GM12878 (cell line): ENCODE results near the gene CDK3. TPM values are rescaled to one million over a fixed set of nuclear protein-coding genes. Genes with fewer than 3 reads are reported as not detected.
A peak's percentile ranks its signal among the peaks of the same experiment; 100 is the strongest.

Experiments used
- EED ChIP-seq: sonication (generic); IDR thresholded peaks from 2 replicates; pipeline ENCODE4 v1.6.1; 2016; ENCODE audit warnings: antibody characterized with exemption, low read depth
- ETV6 ChIP-seq, 2 experiments: fragments of 450-650 bp in 1 of 2; IDR thresholded peaks in 1 of 2; conservative IDR thresholded peaks in 1 of 2; 2 replicates each; pipeline ENCODE4 v1.6.1; 2014; ENCODE audit warnings: antibody characterized with exemption in 1 of 2, borderline replicate concordance in 1 of 2, low read depth in 1 of 2, mild to moderate bottlenecking in 1 of 2, moderate library complexity in 1 of 2
- HDGF ChIP-seq: fragments of 450-650 bp; IDR thresholded peaks from 2 replicates; pipeline ENCODE4 v1.6.1; 2016; ENCODE audit warnings: antibody characterized with exemption
- IRF5 ChIP-seq: fragments of 450-650 bp; IDR thresholded peaks from 2 replicates; pipeline ENCODE4 v1.6.1; 2017; ENCODE audit warnings: borderline replicate concordance
- NFXL1 ChIP-seq: fragments of 450-650 bp; IDR thresholded peaks from 2 replicates; pipeline ENCODE4 v1.6.1; 2017; ENCODE audit warnings: antibody characterized with exemption, mild to moderate bottlenecking, borderline replicate concordance
- PBX3 ChIP-seq: IDR thresholded peaks from 2 replicates; pipeline ENCODE4 v1.6.1; 2011; ENCODE audit warnings: mild to moderate bottlenecking, low read depth, low read length, moderate library complexity; ENCODE audit not compliant: insufficient replicate concordance
- SMAD5 ChIP-seq: IDR thresholded peaks from 2 replicates; pipeline ENCODE4 v1.6.1; 2016; ENCODE audit warnings: antibody characterized with exemption, low read depth
- SMC3 ChIP-seq: IDR thresholded peaks from 2 replicates; pipeline ENCODE4 v1.6.1; 2011; ENCODE audit warnings: low read length, improper control_type of control experiment, borderline replicate concordance
- SP1 ChIP-seq: IDR thresholded peaks from one replicate; pipeline ENCODE4 v1.6.1; 2011; ENCODE audit warnings: low read depth, low read length
- TBL1XR1 ChIP-seq: IDR thresholded peaks from 2 replicates; pipeline ENCODE4 v1.6.1; 2012; ENCODE audit warnings: low read depth, low read length, improper control_type of control experiment
- ZZZ3 ChIP-seq: IDR thresholded peaks from 2 replicates; pipeline ENCODE4 v1.6.1; 2011; ENCODE audit warnings: low read depth; ENCODE audit not compliant: control insufficient read depth, insufficient read length
- polyA plus RNA-seq, 11 experiments: library from polyadenylated mRNA; depleted of rRNA in 4 of 11; unstranded in 6 of 11; stranded (reverse) in 5 of 11; fragments of >200 nt; fragmentation: Nextera tagmentation in 4 of 11; fragmentation: Illumina TruSeq in 1 of 11; extraction: Ambion mirVana in 4 of 11; extraction: Trizol in 1 of 11; gene quantifications; 1 replicate in 1 of 11; 2 replicates in 10 of 11; pipeline versions ENCODE4 v1.2.1 to v1.2.3, GENCODE V29; 2011 to 2016; ENCODE audit warnings: inconsistent platforms in 2 of 11, missing spikeins in 2 of 11, low read depth in 1 of 11
- total RNA-seq, 4 experiments: library from RNA; depleted of rRNA in 3 of 4; stranded (reverse); fragments of >200 nt in 3 of 4; fragmentation: Illumina TruSeq in 1 of 4; extraction: Trizol in 1 of 4; gene quantifications; 2 replicates each; pipeline versions ENCODE4 v1.2.1 to v1.2.3, GENCODE V29; 2013 to 2021
- TF ChIP-seq, protein P1 (sequence below): fragments of 450-650 bp; IDR thresholded peaks from 2 replicates; pipeline ENCODE4 v1.6.1; 2016; ENCODE audit warnings: mild to moderate bottlenecking
- TF ChIP-seq, protein P2 (sequence below): IDR thresholded peaks from 2 replicates; pipeline ENCODE4 v1.6.1; 2011; ENCODE audit warnings: borderline replicate concordance, low read depth, mild to moderate bottlenecking, moderate library complexity, low read length; ENCODE audit not compliant: insufficient read depth, poor library complexity, severe bottlenecking
- TF ChIP-seq, protein P3 (sequence below): fragments of 450-650 bp; formaldehyde crosslinking; IDR thresholded peaks from 2 replicates; pipeline ENCODE4 v1.4.0; 2020; ENCODE audit warnings: mild to moderate bottlenecking, moderate library complexity

The CDK3 gene
- total and polyA plus RNA-seq, 10 of the 15 experiments (the other 5 are each of a cell fraction or from before 2014, with no cell fraction given): 1.1 to 7.1 (median 4.2) TPM

DNA sequence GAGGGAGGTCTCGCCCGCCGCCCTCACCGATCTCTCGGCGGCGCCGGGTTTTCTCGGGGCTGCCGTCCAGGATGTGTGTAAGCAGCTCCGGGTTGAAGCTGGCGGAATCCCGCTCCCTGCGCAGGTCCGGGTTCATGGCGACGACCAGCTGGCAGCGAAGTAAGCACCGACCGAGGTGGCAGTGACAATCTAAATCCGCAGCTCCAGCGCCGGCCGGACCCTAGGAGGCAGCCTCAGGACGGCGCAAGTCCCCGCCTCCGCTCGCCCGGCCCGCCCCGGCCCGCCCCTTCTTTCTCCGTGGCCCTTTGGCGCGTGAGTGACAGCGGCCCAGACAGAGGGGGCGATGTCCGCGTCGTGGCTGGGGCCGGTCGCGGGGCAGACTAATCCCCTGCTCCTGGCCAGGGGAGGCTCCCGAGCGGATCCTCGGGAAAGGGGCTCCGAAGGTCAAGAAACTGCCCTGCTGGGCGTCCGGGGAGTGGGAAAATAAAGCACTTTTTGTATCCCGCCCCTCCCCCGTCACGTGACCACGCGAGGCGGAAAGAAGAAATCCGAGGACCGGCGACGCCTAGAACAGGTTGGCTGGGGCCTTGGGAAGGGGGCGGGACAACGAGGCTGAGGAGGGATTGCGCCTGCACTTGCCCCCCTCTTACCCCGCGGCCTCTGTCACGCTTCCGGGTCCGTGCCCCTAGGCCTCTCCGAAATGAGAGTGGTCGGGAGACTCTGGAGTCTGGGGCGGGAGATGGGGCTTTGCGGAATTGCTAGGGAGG lies 21.5 kb upstream of the CDK3 start, which contains the start of the genes ACOX1 and TEN1 (continued):
- TF ChIP-seq SP1 (peak; percentile 56), SMC3 (no peak), PBX3 (peak; percentile 93), HDGF (no peak), SMAD5 (peak; percentile 94), EED (no peak; the same call in 1 of the 2 replicates), IRF5 (no peak), ETV6 (conservative IDR thresholded peaks at IDR 0.05 in 1 of 2, IDR thresholded peaks at IDR 0.05 in 1 of 2; ENCODE audit: borderline replicate concordance in 1 of 2, low read depth in 1 of 2) (no peak), ZZZ3 (no peak), NFXL1 (no peak), TBL1XR1 (no peak)
- TF ChIP-seq, protein P1, sequence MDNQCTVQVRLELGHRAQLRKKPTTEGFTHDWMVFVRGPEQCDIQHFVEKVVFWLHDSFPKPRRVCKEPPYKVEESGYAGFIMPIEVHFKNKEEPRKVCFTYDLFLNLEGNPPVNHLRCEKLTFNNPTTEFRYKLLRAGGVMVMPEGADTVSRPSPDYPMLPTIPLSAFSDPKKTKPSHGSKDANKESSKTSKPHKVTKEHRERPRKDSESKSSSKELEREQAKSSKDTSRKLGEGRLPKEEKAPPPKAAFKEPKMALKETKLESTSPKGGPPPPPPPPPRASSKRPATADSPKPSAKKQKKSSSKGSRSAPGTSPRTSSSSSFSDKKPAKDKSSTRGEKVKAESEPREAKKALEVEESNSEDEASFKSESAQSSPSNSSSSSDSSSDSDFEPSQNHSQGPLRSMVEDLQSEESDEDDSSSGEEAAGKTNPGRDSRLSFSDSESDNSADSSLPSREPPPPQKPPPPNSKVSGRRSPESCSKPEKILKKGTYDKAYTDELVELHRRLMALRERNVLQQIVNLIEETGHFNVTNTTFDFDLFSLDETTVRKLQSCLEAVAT: no peak
- TF ChIP-seq, protein P2, sequence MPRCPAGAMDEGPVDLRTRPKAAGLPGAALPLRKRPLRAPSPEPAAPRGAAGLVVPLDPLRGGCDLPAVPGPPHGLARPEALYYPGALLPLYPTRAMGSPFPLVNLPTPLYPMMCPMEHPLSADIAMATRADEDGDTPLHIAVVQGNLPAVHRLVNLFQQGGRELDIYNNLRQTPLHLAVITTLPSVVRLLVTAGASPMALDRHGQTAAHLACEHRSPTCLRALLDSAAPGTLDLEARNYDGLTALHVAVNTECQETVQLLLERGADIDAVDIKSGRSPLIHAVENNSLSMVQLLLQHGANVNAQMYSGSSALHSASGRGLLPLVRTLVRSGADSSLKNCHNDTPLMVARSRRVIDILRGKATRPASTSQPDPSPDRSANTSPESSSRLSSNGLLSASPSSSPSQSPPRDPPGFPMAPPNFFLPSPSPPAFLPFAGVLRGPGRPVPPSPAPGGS: no peak
- TF ChIP-seq, protein P3, sequence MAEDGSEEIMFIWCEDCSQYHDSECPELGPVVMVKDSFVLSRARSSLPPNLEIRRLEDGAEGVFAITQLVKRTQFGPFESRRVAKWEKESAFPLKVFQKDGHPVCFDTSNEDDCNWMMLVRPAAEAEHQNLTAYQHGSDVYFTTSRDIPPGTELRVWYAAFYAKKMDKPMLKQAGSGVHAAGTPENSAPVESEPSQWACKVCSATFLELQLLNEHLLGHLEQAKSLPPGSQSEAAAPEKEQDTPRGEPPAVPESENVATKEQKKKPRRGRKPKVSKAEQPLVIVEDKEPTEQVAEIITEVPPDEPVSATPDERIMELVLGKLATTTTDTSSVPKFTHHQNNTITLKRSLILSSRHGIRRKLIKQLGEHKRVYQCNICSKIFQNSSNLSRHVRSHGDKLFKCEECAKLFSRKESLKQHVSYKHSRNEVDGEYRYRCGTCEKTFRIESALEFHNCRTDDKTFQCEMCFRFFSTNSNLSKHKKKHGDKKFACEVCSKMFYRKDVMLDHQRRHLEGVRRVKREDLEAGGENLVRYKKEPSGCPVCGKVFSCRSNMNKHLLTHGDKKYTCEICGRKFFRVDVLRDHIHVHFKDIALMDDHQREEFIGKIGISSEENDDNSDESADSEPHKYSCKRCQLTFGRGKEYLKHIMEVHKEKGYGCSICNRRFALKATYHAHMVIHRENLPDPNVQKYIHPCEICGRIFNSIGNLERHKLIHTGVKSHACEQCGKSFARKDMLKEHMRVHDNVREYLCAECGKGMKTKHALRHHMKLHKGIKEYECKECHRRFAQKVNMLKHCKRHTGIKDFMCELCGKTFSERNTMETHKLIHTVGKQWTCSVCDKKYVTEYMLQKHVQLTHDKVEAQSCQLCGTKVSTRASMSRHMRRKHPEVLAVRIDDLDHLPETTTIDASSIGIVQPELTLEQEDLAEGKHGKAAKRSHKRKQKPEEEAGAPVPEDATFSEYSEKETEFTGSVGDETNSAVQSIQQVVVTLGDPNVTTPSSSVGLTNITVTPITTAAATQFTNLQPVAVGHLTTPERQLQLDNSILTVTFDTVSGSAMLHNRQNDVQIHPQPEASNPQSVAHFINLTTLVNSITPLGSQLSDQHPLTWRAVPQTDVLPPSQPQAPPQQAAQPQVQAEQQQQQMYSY (CRISPR knock-in tag): peak; percentile 76
